HepG2 (cell line): Measurements from ENCODE around the gene SEPHS1. TPM values are rescaled to one million over a fixed set of nuclear protein-coding genes. Genes with fewer than 3 reads are reported as not detected.

Experiments
- CBX5 ChIP-seq: sonication (generic); formaldehyde crosslinking; IDR thresholded peaks from 2 replicates; pipeline ENCODE4 v1.4.0; 2020; ENCODE audit warnings: missing genetic modification reagents, borderline replicate concordance
- HNRNPL ChIP-seq: fragments of 200-400 bp; formaldehyde crosslinking; IDR thresholded peaks from 2 replicates; pipeline ENCODE4 v1.6.1; 2017; ENCODE audit warnings: mild to moderate bottlenecking, low read depth, low read length
- ISX ChIP-seq: sonication (generic); formaldehyde crosslinking; conservative IDR thresholded peaks from 2 replicates; pipeline ENCODE4 v1.5.0; 2020; ENCODE audit warnings: missing genetic modification reagents
- KDM5A ChIP-seq: fragments of 200-600 bp; sonication (generic); IDR thresholded peaks from 2 replicates; pipeline ENCODE4 v1.7.0; 2018; ENCODE audit warnings: antibody characterized with exemption, mild to moderate bottlenecking, low read length, borderline replicate concordance
- MED8 ChIP-seq: sonication (generic); formaldehyde crosslinking; IDR thresholded peaks from 2 replicates; pipeline ENCODE4 v1.8.1; 2023; ENCODE audit warnings: mild to moderate bottlenecking, missing genetic modification reagents; ENCODE audit not compliant: insufficient replicate concordance
- NFKB2 ChIP-seq: sonication (generic); formaldehyde crosslinking; IDR thresholded peaks from 2 replicates; pipeline ENCODE4 v1.4.0; 2020; ENCODE audit warnings: missing genetic modification reagents, borderline replicate concordance
- PITX1 ChIP-seq: sonication (generic); formaldehyde crosslinking; IDR thresholded peaks from 2 replicates; pipeline ENCODE4 v1.5.1; 2020; ENCODE audit warnings: mild to moderate bottlenecking, missing genetic modification reagents
- PPARG ChIP-seq: conservative IDR thresholded peaks from 2 replicates; pipeline ENCODE4 v1.6.1; 2016; ENCODE audit warnings: missing biosample characterization, missing genetic modification reagents
- RAD21 ChIP-seq: fragments of 450-650 bp; formaldehyde crosslinking; IDR thresholded peaks from 2 replicates; pipeline ENCODE4 v1.5.0; 2020; ENCODE audit warnings: mild to moderate bottlenecking
- RBAK ChIP-seq: sonication (generic); formaldehyde crosslinking; IDR thresholded peaks from 2 replicates; pipeline ENCODE4 v1.5.1; 2020; ENCODE audit warnings: mild to moderate bottlenecking, missing genetic modification reagents
- REL ChIP-seq: sonication (generic); formaldehyde crosslinking; conservative IDR thresholded peaks from 2 replicates; pipeline ENCODE4 v1.8.0; 2022; ENCODE audit warnings: mild to moderate bottlenecking, missing genetic modification reagents, moderate library complexity
- RFXANK ChIP-seq: IDR thresholded peaks from 2 replicates; pipeline ENCODE4 v1.6.1; 2016
- TEAD3 ChIP-seq: optimal IDR thresholded peaks from 2 replicates; pipeline ENCODE3; 2016; ENCODE audit warnings: borderline replicate concordance
- THYN1 ChIP-seq: sonication (generic); formaldehyde crosslinking; IDR thresholded peaks from 2 replicates; pipeline ENCODE4 v1.8.1; 2023; ENCODE audit warnings: low read depth, mild to moderate bottlenecking, moderate library complexity, missing genetic modification reagents, borderline replicate concordance
- ZNF605 ChIP-seq: sonication (generic); formaldehyde crosslinking; IDR thresholded peaks from 2 replicates; pipeline ENCODE4 v1.8.0; 2022; ENCODE audit warnings: mild to moderate bottlenecking, missing genetic modification reagents
- polyA plus RNA-seq, 8 experiments: library from polyadenylated mRNA; depleted of rRNA in 3 of 8; stranded (reverse) in 7 of 8; unstranded in 1 of 8; fragments of >200 nt; fragmentation: Illumina TruSeq in 4 of 8; extraction: Trizol in 4 of 8; gene quantifications; 2 replicates each; pipeline versions ENCODE4 v1.2.1 to v1.2.3, GENCODE V29; 2011 to 2016; ENCODE audit warnings: low read depth in 4 of 8, missing spikeins in 1 of 8, mixed read lengths in 1 of 8; ENCODE audit not compliant: insufficient read depth in 1 of 8
- total RNA-seq, 5 experiments: library from RNA; depleted of rRNA; stranded (reverse); fragments of >200 nt; fragmentation: Illumina TruSeq; extraction: Trizol; gene quantifications; 2 replicates each; pipeline ENCODE4 v1.2.3, GENCODE V29; 2016; ENCODE audit warnings: low read depth in 1 of 5
- TF ChIP-seq, protein P1 (sequence below): sonication (generic); formaldehyde crosslinking; IDR thresholded peaks from 2 replicates; pipeline ENCODE4 v1.4.0; 2020; ENCODE audit warnings: missing genetic modification reagents, low read depth, mild to moderate bottlenecking, borderline replicate concordance
- TF ChIP-seq, protein P2 (sequence below): sonication (generic); formaldehyde crosslinking; IDR thresholded peaks from 2 replicates; pipeline ENCODE4 v1.4.0; 2020; ENCODE audit warnings: mild to moderate bottlenecking, missing genetic modification reagents, borderline replicate concordance
- TF ChIP-seq, protein P3 (sequence below): sonication (generic); formaldehyde crosslinking; IDR thresholded peaks from 2 replicates; pipeline ENCODE4 v1.4.0; 2020; ENCODE audit warnings: missing genetic modification reagents
- TF ChIP-seq, protein P4 (sequence below): sonication (generic); formaldehyde crosslinking; IDR thresholded peaks from 2 replicates; pipeline ENCODE4 v1.4.0; 2020; ENCODE audit warnings: mild to moderate bottlenecking, missing genetic modification reagents
- TF ChIP-seq, protein P5 (sequence below): sonication (generic); formaldehyde crosslinking; IDR thresholded peaks from 2 replicates; pipeline ENCODE4 v1.5.0; 2020; ENCODE audit warnings: missing genetic modification reagents, mild to moderate bottlenecking, borderline replicate concordance

Gene SEPHS1
- total and polyA plus RNA-seq, 2 of the 13 experiments (the other 11 are each of a cell fraction or from before 2014, with no cell fraction given): 57.8 to 61.5 TPM

DNA sequence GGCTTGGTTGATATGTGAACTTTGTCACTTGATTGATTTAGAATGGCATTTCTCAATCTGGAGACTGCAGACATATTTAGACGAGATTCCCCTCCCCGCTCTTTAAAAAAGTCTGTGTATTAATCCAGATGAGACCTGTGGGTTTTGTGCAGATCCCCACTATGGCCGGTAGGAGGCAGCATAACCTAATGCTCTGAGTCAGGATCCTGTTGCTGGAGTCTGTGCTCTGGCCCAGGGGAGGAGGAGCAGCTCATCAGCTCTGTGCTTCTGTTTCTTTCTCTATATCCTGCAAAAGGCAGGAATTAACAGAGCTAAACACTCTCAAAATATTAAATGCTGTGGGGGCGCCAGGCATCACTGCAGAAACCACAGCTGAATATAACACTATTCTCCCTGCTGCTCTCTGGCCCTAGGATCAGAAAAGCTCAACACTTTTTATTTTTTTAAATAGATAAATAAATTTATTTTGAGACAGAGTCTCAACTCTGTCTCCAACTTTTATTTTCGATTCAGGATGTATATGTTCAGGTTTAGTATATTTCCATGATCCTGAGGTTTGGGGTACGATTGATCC is 23.9 kb upstream of the SEPHS1 start (continued):
- TF ChIP-seq, protein P1, sequence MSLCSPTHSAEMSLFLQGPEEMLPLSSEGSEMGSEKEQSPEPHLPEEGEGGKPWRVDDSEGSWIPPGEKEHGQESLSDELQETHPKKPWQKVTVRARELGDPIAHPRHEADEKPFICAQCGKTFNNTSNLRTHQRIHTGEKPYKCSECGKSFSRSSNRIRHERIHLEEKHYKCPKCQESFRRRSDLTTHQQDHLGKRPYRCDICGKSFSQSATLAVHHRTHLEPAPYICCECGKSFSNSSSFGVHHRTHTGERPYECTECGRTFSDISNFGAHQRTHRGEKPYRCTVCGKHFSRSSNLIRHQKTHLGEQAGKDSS (CRISPR knock-in tag): 0 out of 2 replicates have a peak, but pooled peaks have one; percentile 27
- TF ChIP-seq ZNF605 (CRISPR knock-in tag) (no peak), REL (no peak), THYN1 (CRISPR knock-in tag) (no peak), PITX1 (CRISPR knock-in tag) (0 out of 2 replicates have a peak, but pooled peaks have one; percentile 27), RBAK (CRISPR knock-in tag) (no peak), RAD21 (CRISPR knock-in tag) (peak; percentile 89), MED8 (CRISPR knock-in tag) (no peak), RFXANK (CRISPR knock-in tag) (no peak), NFKB2 (no peak), HNRNPL (no peak), CBX5 (CRISPR knock-in tag) (no peak), TEAD3 (CRISPR knock-in tag) (peak; percentile 24), KDM5A (no peak), ISX (no peak), PPARG (CRISPR knock-in tag) (0 out of 2 replicates have a peak, but pooled peaks have one; percentile 23)
- TF ChIP-seq, protein P2, sequence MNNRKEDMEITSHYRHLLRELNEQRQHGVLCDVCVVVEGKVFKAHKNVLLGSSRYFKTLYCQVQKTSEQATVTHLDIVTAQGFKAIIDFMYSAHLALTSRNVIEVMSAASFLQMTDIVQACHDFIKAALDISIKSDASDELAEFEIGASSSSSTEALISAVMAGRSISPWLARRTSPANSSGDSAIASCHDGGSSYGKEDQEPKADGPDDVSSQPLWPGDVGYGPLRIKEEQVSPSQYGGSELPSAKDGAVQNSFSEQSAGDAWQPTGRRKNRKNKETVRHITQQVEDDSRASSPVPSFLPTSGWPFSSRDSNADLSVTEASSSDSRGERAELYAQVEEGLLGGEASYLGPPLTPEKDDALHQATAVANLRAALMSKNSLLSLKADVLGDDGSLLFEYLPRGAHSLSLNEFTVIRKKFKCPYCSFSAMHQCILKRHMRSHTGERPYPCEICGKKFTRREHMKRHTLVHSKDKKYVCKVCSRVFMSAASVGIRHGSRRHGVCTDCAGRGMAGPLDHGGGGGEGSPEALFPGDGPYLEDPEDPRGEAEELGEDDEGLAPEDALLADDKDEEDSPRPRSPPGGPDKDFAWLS (CRISPR knock-in tag): no peak
- TF ChIP-seq, protein P3, sequence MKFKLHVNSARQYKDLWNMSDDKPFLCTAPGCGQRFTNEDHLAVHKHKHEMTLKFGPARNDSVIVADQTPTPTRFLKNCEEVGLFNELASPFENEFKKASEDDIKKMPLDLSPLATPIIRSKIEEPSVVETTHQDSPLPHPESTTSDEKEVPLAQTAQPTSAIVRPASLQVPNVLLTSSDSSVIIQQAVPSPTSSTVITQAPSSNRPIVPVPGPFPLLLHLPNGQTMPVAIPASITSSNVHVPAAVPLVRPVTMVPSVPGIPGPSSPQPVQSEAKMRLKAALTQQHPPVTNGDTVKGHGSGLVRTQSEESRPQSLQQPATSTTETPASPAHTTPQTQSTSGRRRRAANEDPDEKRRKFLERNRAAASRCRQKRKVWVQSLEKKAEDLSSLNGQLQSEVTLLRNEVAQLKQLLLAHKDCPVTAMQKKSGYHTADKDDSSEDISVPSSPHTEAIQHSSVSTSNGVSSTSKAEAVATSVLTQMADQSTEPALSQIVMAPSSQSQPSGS (CRISPR knock-in tag): no peak
- TF ChIP-seq, protein P4, sequence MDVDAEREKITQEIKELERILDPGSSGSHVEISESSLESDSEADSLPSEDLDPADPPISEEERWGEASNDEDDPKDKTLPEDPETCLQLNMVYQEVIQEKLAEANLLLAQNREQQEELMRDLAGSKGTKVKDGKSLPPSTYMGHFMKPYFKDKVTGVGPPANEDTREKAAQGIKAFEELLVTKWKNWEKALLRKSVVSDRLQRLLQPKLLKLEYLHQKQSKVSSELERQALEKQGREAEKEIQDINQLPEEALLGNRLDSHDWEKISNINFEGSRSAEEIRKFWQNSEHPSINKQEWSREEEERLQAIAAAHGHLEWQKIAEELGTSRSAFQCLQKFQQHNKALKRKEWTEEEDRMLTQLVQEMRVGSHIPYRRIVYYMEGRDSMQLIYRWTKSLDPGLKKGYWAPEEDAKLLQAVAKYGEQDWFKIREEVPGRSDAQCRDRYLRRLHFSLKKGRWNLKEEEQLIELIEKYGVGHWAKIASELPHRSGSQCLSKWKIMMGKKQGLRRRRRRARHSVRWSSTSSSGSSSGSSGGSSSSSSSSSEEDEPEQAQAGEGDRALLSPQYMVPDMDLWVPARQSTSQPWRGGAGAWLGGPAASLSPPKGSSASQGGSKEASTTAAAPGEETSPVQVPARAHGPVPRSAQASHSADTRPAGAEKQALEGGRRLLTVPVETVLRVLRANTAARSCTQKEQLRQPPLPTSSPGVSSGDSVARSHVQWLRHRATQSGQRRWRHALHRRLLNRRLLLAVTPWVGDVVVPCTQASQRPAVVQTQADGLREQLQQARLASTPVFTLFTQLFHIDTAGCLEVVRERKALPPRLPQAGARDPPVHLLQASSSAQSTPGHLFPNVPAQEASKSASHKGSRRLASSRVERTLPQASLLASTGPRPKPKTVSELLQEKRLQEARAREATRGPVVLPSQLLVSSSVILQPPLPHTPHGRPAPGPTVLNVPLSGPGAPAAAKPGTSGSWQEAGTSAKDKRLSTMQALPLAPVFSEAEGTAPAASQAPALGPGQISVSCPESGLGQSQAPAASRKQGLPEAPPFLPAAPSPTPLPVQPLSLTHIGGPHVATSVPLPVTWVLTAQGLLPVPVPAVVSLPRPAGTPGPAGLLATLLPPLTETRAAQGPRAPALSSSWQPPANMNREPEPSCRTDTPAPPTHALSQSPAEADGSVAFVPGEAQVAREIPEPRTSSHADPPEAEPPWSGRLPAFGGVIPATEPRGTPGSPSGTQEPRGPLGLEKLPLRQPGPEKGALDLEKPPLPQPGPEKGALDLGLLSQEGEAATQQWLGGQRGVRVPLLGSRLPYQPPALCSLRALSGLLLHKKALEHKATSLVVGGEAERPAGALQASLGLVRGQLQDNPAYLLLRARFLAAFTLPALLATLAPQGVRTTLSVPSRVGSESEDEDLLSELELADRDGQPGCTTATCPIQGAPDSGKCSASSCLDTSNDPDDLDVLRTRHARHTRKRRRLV (CRISPR knock-in tag): no peak
- TF ChIP-seq, protein P5, sequence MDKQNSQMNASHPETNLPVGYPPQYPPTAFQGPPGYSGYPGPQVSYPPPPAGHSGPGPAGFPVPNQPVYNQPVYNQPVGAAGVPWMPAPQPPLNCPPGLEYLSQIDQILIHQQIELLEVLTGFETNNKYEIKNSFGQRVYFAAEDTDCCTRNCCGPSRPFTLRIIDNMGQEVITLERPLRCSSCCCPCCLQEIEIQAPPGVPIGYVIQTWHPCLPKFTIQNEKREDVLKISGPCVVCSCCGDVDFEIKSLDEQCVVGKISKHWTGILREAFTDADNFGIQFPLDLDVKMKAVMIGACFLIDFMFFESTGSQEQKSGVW (CRISPR knock-in tag): no peak
